ENCODE results near the gene ARL5C.

Gene ARL5C

GRCh38 chr17:39194089-39194984, 28.4 kb upstream of the ARL5C start (continued):
- no peak for TF ChIP-seq ZNF449 (tag by site-specific recombination; IDR thresholded peaks at IDR 0.05)
- 0 out of 2 replicates have a peak, but pooled peaks have one; percentile 24 for TF ChIP-seq ZNF335 (tag by site-specific recombination; conservative IDR thresholded peaks at IDR 0.05)
- no peak for TF ChIP-seq PRDM1 (tag by site-specific recombination; IDR thresholded peaks at IDR 0.05)
- TF ChIP-seq ZNF561 (tag by site-specific recombination; IDR thresholded peaks at IDR 0.05; ENCODE audit: borderline replicate concordance), result no peak
- TF ChIP-seq ZNF148 (tag by site-specific recombination; IDR thresholded peaks at IDR 0.05; ENCODE audit: borderline replicate concordance), result no peak
- no peak for TF ChIP-seq ZNF660 (tag by site-specific recombination; IDR thresholded peaks at IDR 0.05)
- TF ChIP-seq ZNF433 (tag by site-specific recombination; IDR thresholded peaks at IDR 0.05; ENCODE audit: low read depth), result no peak
- no peak for TF ChIP-seq ZBTB11 (tag by site-specific recombination; conservative IDR thresholded peaks at IDR 0.05; ENCODE audit: low read depth)
- no peak for TF ChIP-seq ZNF311 (tag by site-specific recombination; IDR thresholded peaks at IDR 0.05; ENCODE audit: borderline replicate concordance)
- no peak for TF ChIP-seq ZNF777 (tag by site-specific recombination; IDR thresholded peaks at IDR 0.05; ENCODE audit: borderline replicate concordance)
- no peak for TF ChIP-seq ZNF747 (tag by site-specific recombination; IDR thresholded peaks at IDR 0.05)
- no peak for TF ChIP-seq ZBTB17 (tag by site-specific recombination; IDR thresholded peaks at IDR 0.05)
- TF ChIP-seq EGR2 (tag by site-specific recombination; IDR thresholded peaks at IDR 0.05; ENCODE audit: low read depth), result peak; percentile 79
- TF ChIP-seq ZNF354C (tag by site-specific recombination; IDR thresholded peaks at IDR 0.05; ENCODE audit: borderline replicate concordance, low read depth), result no peak
- no peak for TF ChIP-seq ZNF140 (tag by site-specific recombination; IDR thresholded peaks at IDR 0.05)
- TF ChIP-seq ZNF518A (tag by site-specific recombination; conservative IDR thresholded peaks at IDR 0.05; ENCODE audit: low read depth), result no peak
- peak; percentile 32; the same call in 1 of the 2 replicates for TF ChIP-seq ZNF600 (tag by site-specific recombination; IDR thresholded peaks at IDR 0.05)
- TF ChIP-seq ZNF2 (tag by site-specific recombination; IDR thresholded peaks at IDR 0.05), result no peak
- no peak for TF ChIP-seq HOXC10 (CRISPR knock-in tag; IDR thresholded peaks at IDR 0.05)
- TF ChIP-seq BCL6B (tag by site-specific recombination; IDR thresholded peaks at IDR 0.05), result no peak
- TF ChIP-seq ZNF121 (tag by site-specific recombination; IDR thresholded peaks at IDR 0.05), result no peak
- TF ChIP-seq KLF9 (tag by site-specific recombination; IDR thresholded peaks at IDR 0.05; ENCODE audit: low read depth), result peak; percentile 61; the same call in 1 of the 2 replicates
